Activated CD8-positive, alpha-beta T cell treated with anti-CD3 and anti-CD28 coated beads, Interleukin-2, amount 10 ng/mL, durations not matched to agents 7 days and 5 days (primary cell): ENCODE results near the gene AHRR. TPM values are rescaled to one million over a fixed set of nuclear protein-coding genes. Genes with fewer than 3 reads are reported as not detected.

Experiments used
- ATAC-seq: fragments of 150-1000 bp; cut with Tn5 transposase; one replicate; pipeline ENCODE4 v1.10.0; 2021; ENCODE audit warnings: moderate library complexity
- CTCF ChIA-PET: fragments of 350-600 bp; sonication (Branson Sonifier 250); formaldehyde crosslinking; loops from one replicate; lab custom pipeline; 2021; ENCODE audit warnings: antibody characterized with exemption; lab: Charles Lee
- POLR2A ChIA-PET: fragments of 350-600 bp; sonication (Branson Sonifier 250); formaldehyde crosslinking; loops from one replicate; lab custom pipeline; 2021; ENCODE audit warnings: antibody characterized with exemption; lab: Charles Lee
- DNase-seq: peaks from one replicate; pipeline ENCODE4 v3.0.0-alpha.2; 2020
- H3K27ac Mint-ChIP-seq: one replicate; pipeline ENCODE4 v1.8.0; 2021; ENCODE audit warnings: mild to moderate bottlenecking, mixed read lengths
- H3K27me3 Mint-ChIP-seq: one replicate; pipeline ENCODE4 v1.8.0; 2021; ENCODE audit warnings: low read depth, mixed read lengths
- H3K36me3 Mint-ChIP-seq: one replicate; pipeline ENCODE4 v1.8.0; 2021; ENCODE audit warnings: low read depth, mixed read lengths
- H3K4me1 Mint-ChIP-seq: one replicate; pipeline ENCODE4 v1.8.0; 2021; ENCODE audit warnings: low read depth, mixed read lengths
- H3K4me3 Mint-ChIP-seq: one replicate; pipeline ENCODE4 v1.8.0; 2021; ENCODE audit warnings: mild to moderate bottlenecking, mixed read lengths
- H3K9me3 Mint-ChIP-seq: one replicate; pipeline ENCODE4 v1.8.0; 2022; ENCODE audit warnings: mixed read lengths; ENCODE audit not compliant: insufficient read depth
- total RNA-seq, 2 experiments: library from RNA; stranded (reverse); gene quantifications; one replicate each; pipeline ENCODE4 v1.2.3, GENCODE V29; 2021

Gene AHRR
- total RNA-seq, 2 experiments from 2014 or later: 56.1 to 57.2 TPM

DNA sequence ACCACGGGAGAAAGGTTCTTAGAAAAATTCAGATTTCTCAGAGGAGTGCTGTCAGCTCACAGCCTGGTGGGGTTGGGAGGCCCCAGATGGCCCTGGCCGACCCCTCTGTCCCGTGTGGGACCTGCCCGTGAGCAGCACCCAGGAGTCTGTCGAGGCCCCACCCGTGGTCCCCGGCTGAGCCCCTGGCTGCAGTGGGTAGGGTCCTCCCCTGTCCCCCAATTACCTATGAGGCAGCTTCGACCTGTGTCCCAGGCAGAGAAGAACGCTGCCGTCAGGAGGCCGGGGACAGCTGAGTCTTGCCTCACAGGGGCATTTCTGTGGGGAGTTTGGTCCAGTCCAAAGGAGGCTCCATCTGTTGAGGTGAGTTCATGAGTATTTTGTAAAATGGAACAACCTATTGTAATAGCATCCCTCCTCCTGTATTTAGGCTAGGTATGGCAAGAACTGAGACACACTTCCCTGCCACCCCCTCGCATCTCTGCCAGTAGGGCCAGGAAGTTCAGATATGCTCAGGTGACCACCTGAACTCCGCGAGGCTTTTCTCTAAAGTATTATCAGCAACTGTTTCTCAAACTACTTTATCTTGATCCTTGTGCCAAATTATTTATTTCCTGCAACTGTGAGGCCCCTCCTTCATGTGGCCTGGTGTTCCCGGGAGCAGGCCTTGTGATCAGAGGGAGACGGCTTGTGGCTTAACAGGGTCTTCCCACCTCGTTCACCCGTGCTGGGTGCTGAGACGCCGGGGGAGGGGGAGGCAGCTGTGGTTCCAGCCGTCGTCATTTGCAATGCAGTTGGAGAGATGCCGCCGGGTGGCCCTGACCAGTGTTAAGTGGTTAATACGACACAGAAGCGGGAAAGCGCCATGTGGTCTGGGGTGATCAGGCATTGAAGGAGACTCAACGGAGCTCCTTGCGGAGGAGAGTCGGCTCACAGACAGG lies 1.7 kb downstream of the AHRR start:
- DNase-seq (no peak), ATAC-seq (peak; percentile 12)
- peak overlapping the region; percentile 75 for H3K27ac Mint-ChIP-seq
- peaks cover 37% of the 10 kb centered on the region for H3K36me3 Mint-ChIP-seq
- H3K27me3 Mint-ChIP-seq: peaks cover 2% of the 10 kb centered on the region
- peak overlapping the region; percentile 79 for H3K4me3 Mint-ChIP-seq
- peaks cover 52% of the 10 kb centered on the region for H3K4me1 Mint-ChIP-seq
- CTCF ChIA-PET: interaction anchor here (1.0 to 1.5 kb wide), 3 partner anchors 27 to 149 kb away, joined by 3 read pairs; no protein-coding TSS in a partner anchor
- H3K9me3 Mint-ChIP-seq: no peaks in the 10 kb centered on the region
- POLR2A ChIA-PET: no interaction called here

DNA sequence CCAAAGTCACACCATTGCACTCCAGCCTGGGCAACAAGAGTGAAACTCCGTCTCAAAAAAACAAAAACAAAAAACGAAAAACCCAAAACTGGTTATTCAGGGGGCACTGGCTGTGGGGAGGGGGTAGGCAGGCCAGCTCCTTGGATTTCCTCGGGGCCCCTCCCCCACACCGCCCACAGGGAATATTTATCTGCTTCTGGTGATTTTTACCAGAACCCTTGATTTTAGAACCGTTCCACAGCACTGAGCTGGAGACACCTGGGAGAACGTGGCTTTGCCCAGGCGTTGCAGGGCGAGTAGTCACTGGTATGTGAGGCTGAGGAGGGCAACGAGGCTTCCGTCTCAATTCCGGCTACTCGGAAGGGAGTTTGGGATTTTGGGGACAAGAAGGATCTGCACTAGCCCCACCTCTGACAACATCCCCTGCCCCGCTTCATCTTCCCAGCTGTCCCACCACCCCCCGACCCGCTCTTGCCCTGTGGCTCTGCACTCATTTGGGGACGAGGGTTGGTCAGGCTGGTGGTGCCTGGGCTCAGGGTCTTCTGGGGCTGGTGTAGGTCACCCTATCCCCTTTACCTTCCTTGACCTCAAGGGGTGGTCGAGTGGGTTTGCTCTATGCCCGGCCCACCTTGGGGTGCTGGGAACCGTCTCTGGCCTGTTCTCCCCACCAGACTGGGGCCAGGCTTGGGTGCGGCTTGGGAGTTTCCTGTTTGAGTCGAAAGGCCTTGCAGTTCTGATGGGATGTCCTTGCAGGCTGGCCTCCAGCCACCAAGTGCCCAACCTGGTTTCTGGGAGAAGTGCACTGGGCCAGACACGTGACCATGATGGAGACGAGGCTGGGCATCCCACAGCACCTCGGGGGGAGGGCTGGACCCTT lies 3.5 kb downstream of the AHRR start:
- no peak overlapping the region for H3K4me3 Mint-ChIP-seq
- H3K4me1 Mint-ChIP-seq: peaks cover 58% of the 10 kb centered on the region
- no peak for DNase-seq
- ATAC-seq: no peak
- no peaks in the 10 kb centered on the region for H3K9me3 Mint-ChIP-seq
- ChIA-PET CTCF (interaction anchor here (1.2 kb wide), 1 partner anchor 25 kb away, joined by 3 read pairs; no protein-coding TSS in a partner anchor), POLR2A (no interaction called here)
- H3K36me3 Mint-ChIP-seq: peaks cover 46% of the 10 kb centered on the region
- H3K27me3 Mint-ChIP-seq: peaks cover 2% of the 10 kb centered on the region
- no peak overlapping the region for H3K27ac Mint-ChIP-seq

DNA sequence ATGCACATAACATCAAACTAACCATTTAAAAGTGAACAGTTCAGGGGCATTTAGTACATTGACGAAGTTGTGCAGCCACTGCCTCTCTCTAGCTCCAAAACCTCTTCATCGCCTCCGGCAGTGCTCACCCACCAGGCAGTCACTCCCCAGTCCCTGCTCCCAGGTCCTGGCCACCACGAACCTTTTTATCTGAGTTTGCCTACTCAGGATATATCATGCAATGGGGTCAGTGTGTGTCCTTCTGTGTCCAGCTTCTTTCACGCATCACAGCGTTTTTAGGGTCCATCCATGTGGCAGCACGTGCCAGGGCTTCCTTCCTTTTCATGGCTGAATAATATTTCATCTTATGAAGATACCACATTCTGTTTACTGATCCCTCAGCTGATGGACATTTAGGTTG lies 4.6 kb downstream of the AHRR start:
- ChIA-PET CTCF (no interaction called here), POLR2A (no interaction called here)
- Mint-ChIP-seq H3K9me3 (no peaks in the 10 kb centered on the region), H3K4me1 (peaks cover 57% of the 10 kb centered on the region), H3K4me3 (no peak overlapping the region), H3K36me3 (peaks cover 52% of the 10 kb centered on the region), H3K27me3 (no peaks in the 10 kb centered on the region), H3K27ac (peak overlapping the region; percentile 54)
- ATAC-seq (no peak), DNase-seq (no peak)

DNA sequence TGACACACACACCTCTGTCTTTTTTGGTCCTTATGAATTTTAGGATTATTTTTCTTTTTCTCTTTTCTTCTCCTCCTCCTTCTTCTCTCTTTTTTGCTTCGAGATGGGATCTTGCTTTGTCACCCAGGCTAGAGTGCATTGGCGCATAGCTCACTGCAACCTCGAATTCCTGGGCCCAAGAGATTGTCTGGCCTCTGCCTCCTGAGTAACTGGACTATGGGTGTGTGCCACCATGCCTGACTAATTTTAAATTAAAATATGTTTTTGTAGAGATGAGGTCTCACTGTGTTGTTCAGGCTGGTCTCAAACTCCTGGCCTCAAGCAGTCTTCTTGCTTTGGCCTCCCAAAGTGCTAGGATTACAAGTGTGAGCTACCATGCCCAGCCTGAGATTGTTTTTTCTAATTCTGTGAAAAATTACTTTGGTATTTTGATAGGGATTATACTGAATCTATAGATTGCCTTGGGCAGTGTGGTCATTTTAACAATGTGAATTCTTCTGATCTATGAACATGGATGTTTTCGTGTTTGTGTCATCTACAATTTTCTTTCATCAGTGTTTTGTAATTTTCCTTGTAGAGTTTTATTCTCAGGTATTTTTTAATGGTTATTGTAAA lies 7.7 kb downstream of the AHRR start:
- ChIA-PET CTCF (no interaction called here), POLR2A (no interaction called here)
- Mint-ChIP-seq H3K4me1 (peaks cover 70% of the 10 kb centered on the region), H3K9me3 (no peaks in the 10 kb centered on the region), H3K36me3 (peaks cover 57% of the 10 kb centered on the region), H3K27me3 (no peaks in the 10 kb centered on the region), H3K27ac (no peak overlapping the region), H3K4me3 (no peak overlapping the region)
- ATAC-seq (no peak), DNase-seq (no peak)

DNA sequence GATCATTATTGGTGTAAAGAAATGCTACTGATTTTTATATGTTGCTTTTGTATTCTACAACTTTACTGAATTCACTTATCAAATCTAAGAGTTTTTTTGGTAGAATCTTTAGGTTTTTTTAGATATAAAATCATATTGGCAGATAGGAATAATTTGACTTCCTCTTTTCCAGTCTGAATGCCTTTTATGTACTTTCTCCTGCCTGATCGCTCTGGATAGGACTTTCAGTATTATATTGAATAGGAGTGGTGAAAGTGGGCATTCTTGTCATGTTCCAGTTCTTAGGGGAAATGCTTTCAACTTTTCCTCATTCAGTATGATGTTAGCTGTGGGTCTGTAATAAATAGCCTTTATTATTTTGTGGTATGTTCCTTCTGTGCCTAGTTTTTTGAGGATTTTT lies 8.3 kb downstream of the AHRR start:
- Mint-ChIP-seq H3K27ac (no peak overlapping the region), H3K4me1 (peaks cover 74% of the 10 kb centered on the region), H3K27me3 (no peaks in the 10 kb centered on the region), H3K4me3 (no peak overlapping the region), H3K36me3 (peaks cover 57% of the 10 kb centered on the region), H3K9me3 (no peaks in the 10 kb centered on the region)
- ATAC-seq (no peak), DNase-seq (no peak)
- CTCF ChIA-PET: no interaction called here
- POLR2A ChIA-PET: no interaction called here

DNA sequence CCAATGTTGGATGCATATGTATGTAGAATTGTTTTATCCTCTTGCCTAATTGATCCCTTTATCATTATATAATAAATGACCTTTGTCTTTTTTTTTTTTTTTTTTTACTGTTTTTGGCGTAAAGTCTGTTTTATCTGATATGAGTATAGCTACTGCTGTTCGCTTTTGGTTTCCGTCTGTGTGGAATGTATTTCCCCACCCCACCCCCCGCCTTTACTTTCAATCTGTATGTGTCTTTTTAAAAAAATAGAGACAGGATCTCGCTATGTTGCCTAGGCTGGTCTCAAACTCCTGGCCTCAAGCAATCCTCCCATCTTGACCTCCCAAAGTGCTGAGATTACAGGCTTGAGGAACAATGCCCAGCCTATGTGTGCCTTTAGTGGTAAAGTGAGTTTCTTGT lies 11.3 kb downstream of the AHRR start:
- H3K4me3 Mint-ChIP-seq: peak overlapping the region; percentile 40
- ATAC-seq (peak; percentile 62), DNase-seq (peak; percentile 66)
- peaks cover 78% of the 10 kb centered on the region for H3K4me1 Mint-ChIP-seq
- H3K27me3 Mint-ChIP-seq: no peaks in the 10 kb centered on the region
- peak overlapping the region; percentile 56 for H3K27ac Mint-ChIP-seq
- CTCF ChIA-PET: interaction anchor here (0.8 to 1.4 kb wide), 3 partner anchors 11 to 16 kb away, joined by 3 to 5 read pairs (median 4); partner anchors contain the start of gene AHRR
- POLR2A ChIA-PET: no interaction called here
- H3K36me3 Mint-ChIP-seq: peaks cover 37% of the 10 kb centered on the region
- no peaks in the 10 kb centered on the region for H3K9me3 Mint-ChIP-seq

DNA sequence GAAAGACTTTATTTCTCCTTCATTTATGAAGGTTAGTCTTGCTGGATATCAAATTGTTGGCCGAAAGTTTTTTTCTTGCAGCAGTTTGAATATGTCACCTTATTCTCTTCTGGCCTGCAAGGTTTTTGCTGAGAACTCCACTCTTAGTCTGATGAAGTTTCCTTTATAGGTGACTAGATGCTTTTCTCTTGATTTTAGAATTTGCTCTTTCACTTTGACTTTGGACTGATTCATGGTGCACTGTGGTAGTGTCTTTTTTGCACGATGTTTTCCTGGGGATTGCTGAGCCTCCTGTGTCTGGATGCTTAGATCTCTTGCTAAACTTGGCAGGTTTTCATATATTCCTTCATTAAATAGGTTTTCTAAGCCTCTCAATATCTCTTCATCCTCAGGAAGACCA lies 12.4 kb downstream of the AHRR start:
- H3K27me3 Mint-ChIP-seq: no peaks in the 10 kb centered on the region
- POLR2A ChIA-PET: interaction anchor here (0.6 kb wide), 1 partner anchor 13 kb away, joined by 3 read pairs; no protein-coding TSS in a partner anchor
- H3K4me3 Mint-ChIP-seq: peak overlapping the region; percentile 12
- H3K4me1 Mint-ChIP-seq: peaks cover 71% of the 10 kb centered on the region
- no peaks in the 10 kb centered on the region for H3K9me3 Mint-ChIP-seq
- no peak for ATAC-seq
- CTCF ChIA-PET: interaction anchor here (1.4 kb wide), 1 partner anchor 13 kb away, joined by 5 read pairs; the partner anchor contains the start of gene AHRR
- no peak for DNase-seq
- peak overlapping the region; percentile 67 for H3K27ac Mint-ChIP-seq
- peaks cover 34% of the 10 kb centered on the region for H3K36me3 Mint-ChIP-seq

DNA sequence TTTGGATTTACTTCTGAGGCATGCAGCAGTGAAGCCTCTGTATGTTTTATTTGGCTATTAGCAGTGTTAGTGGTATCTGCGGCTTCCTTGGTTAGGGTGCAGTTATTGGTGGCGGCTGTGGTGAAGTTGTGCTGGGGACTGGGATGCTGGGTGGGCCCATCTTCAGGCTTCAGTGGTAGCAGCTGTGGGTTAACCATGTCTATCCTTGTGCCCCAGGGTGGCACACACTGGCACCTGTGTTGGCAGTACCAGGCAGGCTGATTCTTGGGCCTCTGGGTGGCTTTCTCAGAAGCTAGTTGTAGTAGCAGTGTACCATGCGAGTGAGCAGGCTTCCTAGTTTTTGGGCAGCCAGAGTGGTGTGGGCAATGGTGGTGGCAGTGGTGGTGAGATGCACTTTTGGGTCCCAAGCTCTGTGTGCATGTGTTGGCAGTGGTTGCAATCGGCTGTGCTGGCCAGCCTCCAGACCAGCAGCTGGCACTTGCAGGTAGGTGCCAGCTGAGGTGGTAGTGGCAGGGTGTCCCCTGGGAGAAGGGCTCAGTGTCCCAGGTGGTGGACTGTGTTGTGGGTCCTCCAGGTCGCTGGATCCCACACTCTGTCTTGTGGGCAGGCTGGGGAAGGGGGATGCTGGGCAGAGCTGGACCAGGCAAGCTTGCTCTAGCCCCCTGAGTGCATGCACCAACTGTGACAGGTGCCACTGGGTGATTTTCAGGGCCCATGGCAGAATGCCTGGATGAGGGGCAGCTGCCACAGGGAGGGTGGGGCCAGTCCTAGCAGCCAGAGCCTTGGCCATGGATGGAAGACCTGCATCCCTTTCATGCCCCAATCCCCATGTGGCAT lies 13.6 kb downstream of the AHRR start:
- H3K4me3 Mint-ChIP-seq: peak overlapping the region; percentile 2
- peak; percentile 22 for DNase-seq
- peaks cover 38% of the 10 kb centered on the region for H3K36me3 Mint-ChIP-seq
- H3K4me1 Mint-ChIP-seq: peaks cover 70% of the 10 kb centered on the region
- POLR2A ChIA-PET: interaction anchor here (0.6 kb wide), 1 partner anchor 117 kb away, joined by 3 read pairs; the partner anchor contains the start of genes CCDC127 and SDHA
- no peaks in the 10 kb centered on the region for H3K27me3 Mint-ChIP-seq
- H3K9me3 Mint-ChIP-seq: no peaks in the 10 kb centered on the region
- CTCF ChIA-PET: interaction anchor here (0.6 to 1.3 kb wide), 4 partner anchors 18 to 112 kb away, joined by 3 to 4 read pairs (median 3); no protein-coding TSS in a partner anchor
- ATAC-seq: peak; percentile 27
- peak overlapping the region; percentile 67 for H3K27ac Mint-ChIP-seq

DNA sequence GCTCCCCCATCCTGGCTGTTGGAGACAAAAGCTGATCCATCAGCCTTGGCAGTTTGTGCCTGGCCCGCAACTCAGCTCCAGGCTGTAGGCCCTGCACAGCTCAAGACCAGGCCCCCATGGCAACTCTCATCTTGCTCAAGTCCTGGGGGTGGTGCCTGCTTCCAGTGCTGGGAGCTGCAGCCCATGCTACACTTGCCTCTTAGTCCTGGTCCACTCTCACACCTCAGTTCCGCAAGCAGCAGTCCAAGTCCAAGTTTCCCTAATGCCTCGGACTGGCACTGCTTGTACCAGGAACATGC lies 14.2 kb downstream of the AHRR start:
- DNase-seq (peak; percentile 13), ATAC-seq (no peak)
- Mint-ChIP-seq H3K4me3 (peak overlapping the region; percentile 9), H3K9me3 (no peaks in the 10 kb centered on the region), H3K27me3 (no peaks in the 10 kb centered on the region), H3K27ac (peak overlapping the region; percentile 36), H3K4me1 (peaks cover 70% of the 10 kb centered on the region), H3K36me3 (peaks cover 37% of the 10 kb centered on the region)
- CTCF ChIA-PET: interaction anchor here (0.7 to 1.3 kb wide), 3 partner anchors 19 to 111 kb away, joined by 3 to 4 read pairs (median 3); no protein-coding TSS in a partner anchor
- POLR2A ChIA-PET: no interaction called here

DNA sequence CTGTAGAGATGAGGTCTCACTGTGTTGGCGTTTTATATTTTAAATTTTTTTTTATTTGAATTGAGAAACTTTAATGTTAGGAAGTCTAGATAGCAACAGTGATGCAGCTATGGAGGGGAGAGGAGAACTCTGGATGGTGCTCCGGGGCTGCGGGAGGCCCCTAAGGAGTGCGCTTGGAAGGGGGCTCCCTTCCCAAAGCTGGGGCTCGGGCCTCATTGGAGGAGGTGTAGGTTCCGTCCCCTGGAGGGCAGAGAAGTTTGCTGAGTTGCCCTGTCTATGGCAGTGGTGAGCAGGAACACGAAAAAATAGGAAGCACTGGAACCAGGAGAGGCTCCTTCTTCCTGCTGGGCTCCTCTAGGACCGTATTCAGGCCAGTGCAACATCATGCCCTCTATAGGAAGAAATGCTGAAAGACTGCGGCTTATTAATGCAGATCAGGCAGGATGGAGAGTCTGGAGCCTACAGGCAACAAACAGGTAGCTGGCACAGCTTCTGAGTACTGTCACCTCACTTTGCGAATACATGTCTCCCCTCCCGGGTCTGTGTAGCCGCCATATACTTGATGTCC lies 16.1 kb downstream of the AHRR start:
- ChIA-PET CTCF (interaction anchor here (1.2 to 1.5 kb wide), 4 partner anchors 8 to 88 kb away, joined by 3 to 7 read pairs (median 4); no protein-coding TSS in a partner anchor), POLR2A (interaction anchor here (1.3 kb wide), 1 partner anchor 10 kb away, joined by 3 read pairs; no protein-coding TSS in a partner anchor)
- ATAC-seq: no peak
- Mint-ChIP-seq H3K4me1 (peaks cover 76% of the 10 kb centered on the region), H3K36me3 (peaks cover 40% of the 10 kb centered on the region), H3K4me3 (no peak overlapping the region), H3K9me3 (no peaks in the 10 kb centered on the region), H3K27ac (no peak overlapping the region), H3K27me3 (no peaks in the 10 kb centered on the region)
- peak; percentile 12 for DNase-seq
